Esophagus squamous epithelium (tissue), 5 donors: ENCODE measurements around the gene UNC5C. TPM values are rescaled to one million over a fixed set of nuclear protein-coding genes. Genes with fewer than 3 reads are reported as not detected.

Experiments used
- DNase-seq: peaks from one replicate; lab custom pipeline; 2025; lab: John Stamatoyannopoulos, UW
- H3K27ac ChIP-seq, 4 donors: fragments of 200-600 bp; sonication (generic); one replicate each; pipeline ENCODE4 v1.5.1; 2016 to 2019; ENCODE audit warnings: mild to moderate bottlenecking in 1 of 4
- H3K27me3 ChIP-seq, 4 donors: fragments of 200-600 bp; sonication (generic); 1 replicate in 3 of 4; 2 replicates in 1 of 4; pipeline versions ENCODE4 v1.5.1 to v1.6.0; 2017 to 2021; ENCODE audit warnings: antibody characterized with exemption in 1 of 4
- H3K36me3 ChIP-seq, 3 donors: fragments of 200-600 bp; sonication (generic); one replicate each; pipeline ENCODE4 v1.5.1; 2016 to 2019
- H3K4me1 ChIP-seq, 3 donors: fragments of 200-600 bp; sonication (generic); one replicate each; pipeline ENCODE4 v1.5.1; 2017 to 2019
- H3K4me3 ChIP-seq, 4 donors: fragments of 200-600 bp; sonication (generic); 1 replicate in 3 of 4; 2 replicates in 1 of 4; pipeline ENCODE4 v1.5.1; 2016 to 2019; ENCODE audit warnings: mild to moderate bottlenecking in 2 of 4, moderate library complexity in 1 of 4
- H3K9me3 ChIP-seq, 3 donors: fragments of 200-600 bp; sonication (generic); one replicate each; pipeline ENCODE4 v1.5.1; 2016 to 2019
- CTCF ChIP-seq, 6 experiments: fragments of 450-650 bp in 4 of 6; fragments of 200-600 bp in 2 of 6; sonication (generic) in 2 of 6; IDR thresholded peaks; one replicate each; pipeline ENCODE4 v1.5.1; 2016 to 2019; ENCODE audit warnings: antibody characterized with exemption in 6 of 6, mild to moderate bottlenecking in 4 of 6, moderate library complexity in 4 of 6
- POLR2A ChIP-seq, 4 donors: fragments of 450-650 bp; IDR thresholded peaks; one replicate each; pipeline ENCODE4 v1.6.1; 2017; ENCODE audit warnings: antibody characterized with exemption in 4 of 4, mild to moderate bottlenecking in 4 of 4, moderate library complexity in 3 of 4
- WGBS, 2 donors: methylation state at CpG; one replicate each; pipeline ENCODE4 v1.1.5; 2018; 5-methylcytosine and 5-hydroxymethylcytosine counted together
- intact Hi-C: fragments of 100-400 bp; cut with DNase I; formaldehyde crosslinking; loops from one replicate; pipeline ENCODE4 v1.15.0; 2022
- total RNA-seq, 4 donors: library from RNA; depleted of rRNA; stranded (reverse); fragments of >200 nt; gene quantifications; one replicate each; pipeline ENCODE4 v1.1.0, GENCODE V29; 2016
- donor health status: DM: yes; HTN: yes; CAD: no.

UNC5C gene
- total RNA-seq, 4 donors from 2014 or later = 0.11 to 0.95 (median 0.36) TPM

GRCh38 chr4:95362906-95363558 lies 185.7 kb downstream of the UNC5C start:
- WGBS, 2 donors = 27 to 36% methylated on average over 7 of the region's 7 CpGs
- H3K4me1 ChIP-seq = peaks cover 0 to 8% (median 0%) of the 10 kb centered on the region in 3 donors
- H3K27me3 ChIP-seq = no peaks in the 10 kb centered on the region
- H3K36me3 ChIP-seq = no peaks in the 10 kb centered on the region
- DNase-seq = no peak
- H3K27ac ChIP-seq = no peak overlapping the region
- intact Hi-C loops = no loop called here
- TF ChIP-seq POLR2A (IDR thresholded peaks at IDR 0.05) = no peak
- TF ChIP-seq CTCF (IDR thresholded peaks at IDR 0.05) = no peak
- H3K9me3 ChIP-seq = no peaks in the 10 kb centered on the region
- H3K4me3 ChIP-seq = no peak overlapping the region

- intact Hi-C loops = no loop called here
These were observed 186.7 kb downstream of the UNC5C start for GRCh38 chr4:95362066-95362465.

GRCh38 chr4:95361696-95361965 lies 187.1 kb downstream of the UNC5C start:
- TF ChIP-seq CTCF (IDR thresholded peaks at IDR 0.05) = no peak
- no peak for TF ChIP-seq POLR2A (IDR thresholded peaks at IDR 0.05)
- WGBS, 2 donors = 88 to 91% methylated on average over 3 of the region's 3 CpGs
- no peak for DNase-seq
- no peaks in the 10 kb centered on the region for H3K27me3 ChIP-seq
- intact Hi-C loops = no loop called here
- H3K27ac ChIP-seq = no peak overlapping the region
- no peak overlapping the region for H3K4me3 ChIP-seq
- no peaks in the 10 kb centered on the region for H3K9me3 ChIP-seq
- H3K4me1 ChIP-seq = peaks cover 0 to 8% (median 0%) of the 10 kb centered on the region in 3 donors
- no peaks in the 10 kb centered on the region for H3K36me3 ChIP-seq

More at GRCh38 chr4:95362066-95362465, 186.7 kb downstream of the UNC5C start:
- Histone ChIP-seq H3K27ac (no peak overlapping the region), H3K27me3 (no peaks in the 10 kb centered on the region), H3K9me3 (no peaks in the 10 kb centered on the region), H3K4me3 (no peak overlapping the region), H3K4me1 (peaks cover 0 to 8% (median 0%) of the 10 kb centered on the region in 3 donors), H3K36me3 (no peaks in the 10 kb centered on the region)
- 81 to 85% methylated on average over 7 of the region's 7 CpGs for WGBS, 2 donors
- TF ChIP-seq POLR2A (IDR thresholded peaks at IDR 0.05) (no peak), CTCF (IDR thresholded peaks at IDR 0.05) (no peak)
- DNase-seq = no peak

- Histone ChIP-seq H3K4me1 (peaks cover 0 to 8% (median 0%) of the 10 kb centered on the region in 3 donors), H3K9me3 (no peaks in the 10 kb centered on the region), H3K4me3 (no peak overlapping the region), H3K27ac (no peak overlapping the region), H3K27me3 (no peaks in the 10 kb centered on the region), H3K36me3 (no peaks in the 10 kb centered on the region)
- DNase-seq = no peak
- intact Hi-C loops = no loop called here
- TF ChIP-seq CTCF (IDR thresholded peaks at IDR 0.05) (no peak), POLR2A (IDR thresholded peaks at IDR 0.05) (no peak)
- WGBS, 2 donors = 73 to 79% methylated on average over 7 of the region's 7 CpGs
These were observed 187.7 kb downstream of the UNC5C start for GRCh38 chr4:95360906-95361695.

- intact Hi-C loops = no loop called here
- H3K4me3 ChIP-seq = no peak overlapping the region
- no peak for DNase-seq
- H3K36me3 ChIP-seq = no peaks in the 10 kb centered on the region
- no peak for TF ChIP-seq CTCF (IDR thresholded peaks at IDR 0.05)
- no peak for TF ChIP-seq POLR2A (IDR thresholded peaks at IDR 0.05)
- H3K4me1 ChIP-seq = peaks cover 0 to 8% (median 0%) of the 10 kb centered on the region in 3 donors
- 67 to 80% methylated on average over 3 of the region's 3 CpGs for WGBS, 2 donors
- H3K9me3 ChIP-seq = no peaks in the 10 kb centered on the region
- H3K27me3 ChIP-seq = no peaks in the 10 kb centered on the region
- no peak overlapping the region for H3K27ac ChIP-seq
These were observed 188.4 kb downstream of the UNC5C start for GRCh38 chr4:95360256-95360903.
